ENCODE results near the gene MED26.

DNA sequence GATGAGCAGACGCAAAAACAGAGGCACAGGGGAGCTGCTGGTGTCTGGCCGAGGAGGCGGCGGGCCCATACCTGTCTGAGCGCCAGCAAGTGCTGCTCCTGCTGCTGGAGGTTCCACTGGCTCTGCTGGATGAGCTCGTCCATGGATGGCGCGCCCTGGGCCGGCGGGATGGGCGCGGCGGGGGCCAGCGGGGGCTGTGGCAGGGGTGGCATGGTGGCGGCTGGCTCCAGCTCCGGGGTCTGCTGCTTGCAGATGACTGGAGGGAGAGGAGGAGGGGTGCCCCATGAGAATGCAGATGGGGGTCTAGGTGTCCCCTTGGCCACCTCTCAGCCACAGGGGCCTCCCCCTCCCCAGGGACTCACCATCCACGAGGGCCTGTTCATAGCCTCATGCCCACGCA is 92.6 kb downstream of the MED26 start:
- TF ChIP-seq ZFP41 (CRISPR knock-in tag; IDR thresholded peaks at IDR 0.05; ENCODE audit: borderline replicate concordance) (no peak), PHF8 (CRISPR knock-in tag; IDR thresholded peaks at IDR 0.05) (no peak), ZNF282 (IDR thresholded peaks at IDR 0.05; ENCODE audit: partially characterized antibody) (no peak)
- TF ChIP-seq, protein P1, sequence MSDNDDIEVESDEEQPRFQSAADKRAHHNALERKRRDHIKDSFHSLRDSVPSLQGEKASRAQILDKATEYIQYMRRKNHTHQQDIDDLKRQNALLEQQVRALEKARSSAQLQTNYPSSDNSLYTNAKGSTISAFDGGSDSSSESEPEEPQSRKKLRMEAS (IDR thresholded peaks at IDR 0.05), result no peak
